ENCODE results near the gene SIVA1.

Gene SIVA1

GRCh38 chr14:104785708-104786080 lies 32.7 kb downstream of the SIVA1 start:
- DNase-seq, result no peak

GRCh38 chr14:104786091-104786586 lies 33.2 kb downstream of the SIVA1 start:
- DNase-seq, result no peak

GRCh38 chr14:104786726-104787675 lies 34.1 kb downstream of the SIVA1 start:
- no peak for DNase-seq

DNA sequence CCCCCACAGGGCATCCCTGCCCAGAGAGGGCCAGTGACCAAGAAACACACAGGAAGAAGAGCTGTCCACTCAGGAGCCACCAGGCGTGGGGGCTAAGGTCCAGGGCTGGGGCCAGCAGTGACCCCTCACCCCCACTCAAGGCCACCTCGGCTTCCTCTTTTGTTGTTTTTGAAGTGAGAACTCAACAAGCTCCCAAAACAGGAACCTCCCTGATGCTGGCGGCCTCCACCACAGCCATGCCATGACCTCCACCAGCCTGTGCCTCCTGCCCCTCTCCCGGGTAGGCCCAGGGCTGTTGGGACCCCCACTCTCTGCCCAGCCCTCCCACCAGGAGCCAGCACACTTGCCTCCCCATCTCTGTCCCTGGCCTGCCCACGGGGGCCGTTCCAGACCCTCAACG lies 34.8 kb downstream of the SIVA1 start:
- no peak for DNase-seq

GRCh38 chr14:104788161-104788818 lies 35.3 kb downstream of the SIVA1 start:
- no peak for DNase-seq

GRCh38 chr14:104788873-104789663 lies 36.1 kb downstream of the SIVA1 start:
- no peak for DNase-seq

DNA sequence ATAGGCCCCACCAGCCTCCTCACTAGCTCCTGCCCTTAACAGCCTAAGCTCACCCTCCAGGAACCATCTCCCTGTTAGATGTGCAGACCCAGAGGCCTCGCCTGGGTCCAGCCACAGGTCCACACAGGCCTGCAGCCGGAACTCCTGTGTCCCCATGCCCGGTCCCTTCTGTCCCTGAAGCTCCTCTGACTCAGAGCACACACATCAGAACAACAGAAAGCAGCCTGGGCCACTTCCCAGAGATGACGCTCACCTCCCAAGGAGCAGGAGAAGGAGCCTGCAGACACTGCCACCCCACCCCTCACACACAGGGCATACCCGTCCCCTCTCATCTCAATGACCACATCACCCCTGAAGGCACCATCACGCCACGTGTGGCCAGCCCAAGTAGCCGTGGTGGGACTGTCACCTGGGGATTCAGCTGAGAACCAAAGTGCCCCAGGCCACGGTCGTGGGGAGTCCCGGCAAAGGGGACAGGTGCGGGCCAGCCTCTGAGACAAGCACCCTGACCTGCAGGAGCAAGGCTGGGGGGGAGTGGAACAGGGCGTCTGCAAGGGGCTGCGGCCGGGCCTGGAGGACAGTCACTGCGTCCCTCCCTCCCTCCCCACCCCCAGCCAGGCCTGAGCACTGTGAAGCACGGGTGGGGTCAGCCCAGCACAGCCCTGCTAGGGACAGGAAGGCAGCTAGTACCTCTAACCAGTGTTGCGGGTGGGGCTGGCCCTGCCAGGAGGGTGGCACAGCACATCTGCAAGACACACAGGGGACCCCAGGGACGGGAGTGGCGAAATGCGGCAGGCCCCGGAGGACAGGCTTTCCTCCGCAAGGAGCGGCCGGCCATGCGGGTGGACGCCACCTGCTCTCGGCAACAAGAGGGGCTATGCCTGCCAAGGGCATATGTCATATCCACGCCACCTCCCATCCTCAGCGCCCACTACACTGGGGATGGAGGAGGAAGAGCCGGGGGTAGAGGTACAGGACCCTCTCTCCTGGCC lies 37.1 kb downstream of the SIVA1 start:
- DNase-seq, result no peak

DNA sequence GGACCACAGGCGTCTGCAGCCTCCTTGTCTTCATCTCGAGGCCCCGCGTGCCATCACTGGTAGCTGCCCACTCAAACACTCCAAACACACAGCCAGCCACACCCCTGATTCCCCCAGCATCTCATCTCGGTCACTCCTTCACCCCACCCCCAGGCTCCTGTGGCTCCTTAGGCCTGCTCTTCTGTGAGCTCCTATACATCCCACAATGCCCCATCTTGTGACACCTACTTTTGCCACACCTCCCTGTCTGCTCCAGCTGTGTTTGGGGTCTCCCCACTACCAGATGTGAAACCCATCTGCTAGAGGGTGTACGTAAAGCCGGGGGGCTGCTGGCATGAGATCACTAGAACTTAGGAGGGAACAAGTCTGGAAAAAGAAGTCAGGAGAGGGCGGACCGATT lies 38.5 kb downstream of the SIVA1 start:
- no peak for DNase-seq

DNA sequence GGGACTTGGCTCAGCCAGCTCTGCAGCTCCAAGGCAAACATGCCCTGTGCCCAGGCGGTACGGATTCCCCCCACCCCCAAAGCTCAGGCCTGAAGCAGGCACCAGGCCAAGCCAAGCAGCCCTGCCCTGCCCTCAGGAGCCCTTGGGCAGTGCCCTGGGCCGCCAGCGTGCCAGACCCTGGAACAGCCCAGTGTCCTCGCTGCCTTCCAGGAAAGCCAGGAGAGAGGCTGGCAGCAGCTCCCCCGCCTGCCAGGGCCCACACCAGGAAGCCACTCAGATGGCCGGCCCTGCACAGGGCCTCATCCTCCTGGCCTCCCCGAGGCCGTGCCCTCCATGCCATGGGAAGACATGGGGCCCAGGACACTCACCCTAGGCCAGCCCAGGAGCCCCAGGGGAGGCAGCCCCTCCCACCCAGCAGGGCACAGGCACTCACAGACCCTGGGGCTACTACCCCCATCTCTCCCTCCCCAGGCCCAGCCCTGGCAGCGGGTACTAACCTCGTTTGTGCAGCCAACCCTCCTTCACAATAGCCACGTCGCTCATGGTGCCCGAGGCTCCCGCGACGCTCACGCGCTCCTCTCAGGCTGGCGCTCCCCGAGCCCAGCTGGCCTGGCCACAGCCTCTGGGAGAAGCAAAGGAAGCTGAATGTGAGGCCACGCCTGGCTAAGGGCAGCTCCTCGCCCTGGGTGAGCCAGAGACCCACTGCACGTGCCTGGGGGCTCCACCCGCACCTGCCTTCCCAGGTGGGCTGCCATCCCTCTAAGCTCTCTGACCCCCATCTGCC lies 39.3 kb downstream of the SIVA1 start:
- DNase-seq, result no peak

DNA sequence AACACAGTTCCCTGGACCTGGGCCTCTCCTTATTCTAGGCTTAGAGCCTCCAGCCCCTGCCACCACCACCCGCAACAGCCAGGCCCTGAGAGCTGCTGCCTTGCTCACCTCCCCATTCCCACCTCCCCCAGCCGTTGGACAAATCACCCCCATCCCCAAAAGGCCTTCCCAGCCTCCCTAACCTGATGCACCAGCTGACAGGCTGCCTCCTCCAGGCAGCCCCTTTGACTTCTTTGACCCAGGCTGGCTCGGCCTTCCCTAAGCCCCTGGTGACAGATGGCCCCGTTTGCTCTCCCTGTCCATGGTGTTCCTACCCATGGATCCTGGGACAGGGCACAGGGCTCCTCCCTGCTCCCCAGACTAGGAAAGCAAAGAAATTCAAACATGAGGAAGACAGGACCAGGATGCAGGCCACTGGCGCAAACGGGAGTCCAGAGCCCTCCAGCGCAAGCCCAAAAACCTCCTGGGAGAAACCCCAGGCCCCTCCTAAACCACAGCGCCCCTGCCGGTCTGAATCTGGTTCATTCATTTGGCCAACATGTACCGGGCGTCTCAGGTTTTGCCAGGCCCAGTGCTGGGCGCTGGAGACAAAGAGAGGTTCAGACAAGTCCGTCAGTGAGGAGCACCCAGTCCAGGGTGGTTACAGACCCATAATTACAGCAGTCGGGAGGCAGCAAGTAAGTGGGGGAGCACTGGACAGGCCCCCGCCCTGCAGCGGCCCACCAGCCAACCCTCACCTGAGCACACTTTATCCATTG lies 40.2 kb downstream of the SIVA1 start:
- DNase-seq, result no peak

- no peak for DNase-seq
Observed at GRCh38 chr14:104793703-104793959, 40.7 kb downstream of the SIVA1 start.

DNA sequence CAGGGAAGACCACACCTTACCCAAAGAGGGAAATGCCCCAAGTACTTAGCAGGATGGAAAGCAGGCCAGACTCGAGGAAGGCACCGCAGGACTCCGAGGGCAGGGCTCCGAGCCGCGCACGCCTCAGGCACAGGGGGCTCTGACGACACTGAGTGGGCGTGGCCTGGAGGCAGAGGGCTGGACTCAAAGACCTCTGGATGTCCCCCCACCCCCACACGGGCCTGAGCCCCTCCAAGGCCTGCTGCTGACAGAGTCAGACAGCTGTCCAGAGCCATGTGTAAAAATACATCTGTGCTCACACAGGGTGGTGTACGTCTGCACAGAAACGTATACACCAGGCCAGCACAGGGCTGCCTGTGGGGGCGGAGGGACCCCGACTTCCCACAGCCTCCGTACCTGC lies 41.2 kb downstream of the SIVA1 start:
- DNase-seq, result no peak

- no peak for DNase-seq
Observed at GRCh38 chr14:104794631-104794992, 41.7 kb downstream of the SIVA1 start.

- DNase-seq, result no peak
Observed at GRCh38 chr14:104794993-104795780, 42.2 kb downstream of the SIVA1 start, which contains the start of gene AKT1. Gene AKT1, minus strand, starts transcription at chr14:104795748. Its CDS starts 3,105 bp downstream, at chr14:104792643.

GRCh38 chr14:104795781-104796686 lies 43.1 kb downstream of the SIVA1 start:
- no peak for DNase-seq

DNA sequence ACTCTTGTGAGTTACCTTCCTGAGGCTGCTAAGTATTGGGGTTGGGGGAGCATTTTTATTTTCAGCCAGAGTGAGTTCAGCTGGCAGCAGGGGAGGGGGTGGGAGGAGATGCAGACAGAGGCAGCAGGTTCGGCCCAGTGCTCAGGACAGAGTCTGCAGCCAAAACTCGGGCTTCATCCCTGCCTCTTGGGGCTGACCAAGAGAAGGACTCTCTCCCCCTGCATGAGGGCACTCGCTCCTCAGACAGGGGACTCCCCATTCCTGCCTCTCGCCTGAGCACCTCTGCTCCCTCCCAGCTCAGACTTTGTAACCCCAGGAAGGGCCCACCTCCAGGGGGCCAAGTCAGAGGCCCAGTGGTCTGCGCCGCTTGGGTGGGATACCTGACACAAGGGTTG lies 43.7 kb downstream of the SIVA1 start:
- no peak for DNase-seq

- DNase-seq, result no peak
Observed at GRCh38 chr14:104797115-104798044, 44.4 kb downstream of the SIVA1 start.

All from NCI-H187 treated with DMSO at 0.1 percent for 48 hours (cell line).